NCI-H1694 treated with DMSO at 0.1 percent for 48 hours (cell line): ENCODE data around the gene PRIMPOL.
"Not testable (repeated sequence)": the region's sequence is repeated elsewhere in the genome, so short reads cannot be mapped to it uniquely, and the experiment has no call there.

ENCODE experiments used
- DNase-seq: peaks from one replicate; lab custom pipeline; 2025; lab: John Stamatoyannopoulos, UW

The PRIMPOL gene

GRCh38 chr4:184641022-184641421 is 8.5 kb upstream of the PRIMPOL start:
- DNase-seq: no peak

GRCh38 chr4:184641451-184641850 is 8.1 kb upstream of the PRIMPOL start:
- DNase-seq: no peak

- DNase-seq: no peak
Measured at GRCh38 chr4:184643731-184644130, 5.8 kb upstream of the PRIMPOL start.

GRCh38 chr4:184644553-184645307 is 4.8 kb upstream of the PRIMPOL start:
- DNase-seq: no peak

- DNase-seq: no peak
Measured at GRCh38 chr4:184645904-184646610, 3.5 kb upstream of the PRIMPOL start.

GRCh38 chr4:184647266-184648053 is 2.1 kb upstream of the PRIMPOL start:
- no peak for DNase-seq

- DNase-seq: no peak
Measured at GRCh38 chr4:184648054-184648312, 1.6 kb upstream of the PRIMPOL start.

GRCh38 chr4:184648313-184649025 is 1.1 kb upstream of the PRIMPOL start:
- no peak for DNase-seq

GRCh38 chr4:184649971-184650855 is 675 bp downstream of the PRIMPOL start:
- DNase-seq: no peak

GRCh38 chr4:184651899-184652298 is 2.4 kb downstream of the PRIMPOL start:
- no peak for DNase-seq

GRCh38 chr4:184652681-184653080 is 3.1 kb downstream of the PRIMPOL start:
- DNase-seq: not testable (repeated sequence)

GRCh38 chr4:184653650-184654049 is 4.1 kb downstream of the PRIMPOL start:
- DNase-seq: no peak

GRCh38 chr4:184655889-184656869 is 6.6 kb downstream of the PRIMPOL start:
- DNase-seq: no peak

GRCh38 chr4:184657144-184657543 is 7.6 kb downstream of the PRIMPOL start:
- no peak for DNase-seq

GRCh38 chr4:184657820-184658219 is 8.3 kb downstream of the PRIMPOL start:
- not testable (repeated sequence) for DNase-seq

- no peak for DNase-seq
Measured at GRCh38 chr4:184660978-184661377, 11.4 kb downstream of the PRIMPOL start.

- no peak for DNase-seq
Measured at GRCh38 chr4:184662236-184662635, 12.7 kb downstream of the PRIMPOL start.

- DNase-seq: no peak
Measured at GRCh38 chr4:184664445-184665210, 15.1 kb downstream of the PRIMPOL start.

- no peak for DNase-seq
Measured at GRCh38 chr4:184666670-184667069, 17.1 kb downstream of the PRIMPOL start.
